DOHH2 (cell line): ENCODE data around the gene SPIRE2.

Source experiments
- H3F3A ChIP-seq: fragments of 200-600 bp; sonication (generic), shearing (Covaris generic); 2 replicates; pipeline ENCODE4 v1.6.0; 2016; ENCODE audit warnings: antibody characterized with exemption, mild to moderate bottlenecking; ENCODE audit not compliant: control insufficient read depth, insufficient read depth
- H3K27ac ChIP-seq: fragments of 200-600 bp; sonication (generic); 2 replicates; pipeline ENCODE4 v1.5.1; 2014; ENCODE audit warnings: low read depth, mild to moderate bottlenecking, low read length, moderate library complexity
- H3K27me3 ChIP-seq: fragments of 200-600 bp; sonication (generic); 2 replicates; pipeline ENCODE4 v1.6.1; 2014; ENCODE audit warnings: mild to moderate bottlenecking, low read length, mixed read lengths; ENCODE audit not compliant: control insufficient read depth
- H3K36me3 ChIP-seq: fragments of 200-600 bp; sonication (generic); 2 replicates; pipeline ENCODE4 v1.6.1; 2014; ENCODE audit warnings: mild to moderate bottlenecking, low read length, moderate library complexity, mixed read lengths; ENCODE audit not compliant: control insufficient read depth
- H3K4me1 ChIP-seq: fragments of 200-600 bp; sonication (generic); 2 replicates; pipeline ENCODE4 v1.6.1; 2014; ENCODE audit warnings: mild to moderate bottlenecking, low read length, mixed read lengths; ENCODE audit not compliant: control insufficient read depth
- H3K4me2 ChIP-seq: fragments of 200-600 bp; sonication (generic); 2 replicates; pipeline ENCODE4 v1.6.0; 2014; ENCODE audit warnings: mild to moderate bottlenecking, low read length, moderate library complexity
- H3K4me3 ChIP-seq: fragments of 200-600 bp; sonication (generic); 2 replicates; pipeline ENCODE4 v1.5.1; 2014; ENCODE audit warnings: mild to moderate bottlenecking, low read length, mixed read lengths
- H3K79me2 ChIP-seq: fragments of 200-600 bp; sonication (generic); 2 replicates; pipeline ENCODE4 v1.6.1; 2014; ENCODE audit warnings: mild to moderate bottlenecking, low read length, mixed read lengths; ENCODE audit not compliant: control insufficient read depth
- H3K9me2 ChIP-seq: fragments of 200-600 bp; sonication (generic); replicated peaks from 2 replicates; pipeline ENCODE4 v1.6.1; 2014; ENCODE audit warnings: mild to moderate bottlenecking, low read length, mixed read lengths; ENCODE audit not compliant: control insufficient read depth
- H3K9me3 ChIP-seq: fragments of 200-600 bp; sonication (generic); 2 replicates; pipeline ENCODE4 v1.6.1; 2014; ENCODE audit warnings: antibody characterized with exemption, low read length, mixed read lengths; ENCODE audit not compliant: control insufficient read depth, insufficient read depth
- H4K20me1 ChIP-seq: fragments of 200-600 bp; sonication (generic); 2 replicates; pipeline ENCODE4 v1.6.0; 2014; ENCODE audit warnings: low read depth, mild to moderate bottlenecking, antibody characterized with exemption, low read length, moderate library complexity; ENCODE audit not compliant: control insufficient read depth, insufficient read depth
- CTCF ChIP-seq: fragments of 200-600 bp; sonication (generic); IDR thresholded peaks from one replicate; pipeline ENCODE4 v1.5.1; 2014; ENCODE audit warnings: antibody characterized with exemption, mild to moderate bottlenecking, low read depth, low read length; ENCODE audit not compliant: poor library complexity, severe bottlenecking
- EZH2phosphoT487 ChIP-seq: fragments of 200-600 bp; sonication (generic); IDR thresholded peaks from 2 replicates; pipeline ENCODE4 v1.6.1; 2017; ENCODE audit warnings: borderline replicate concordance, mild to moderate bottlenecking, antibody characterized with exemption, low read length, moderate library complexity, mixed read lengths

SPIRE2 gene

DNA sequence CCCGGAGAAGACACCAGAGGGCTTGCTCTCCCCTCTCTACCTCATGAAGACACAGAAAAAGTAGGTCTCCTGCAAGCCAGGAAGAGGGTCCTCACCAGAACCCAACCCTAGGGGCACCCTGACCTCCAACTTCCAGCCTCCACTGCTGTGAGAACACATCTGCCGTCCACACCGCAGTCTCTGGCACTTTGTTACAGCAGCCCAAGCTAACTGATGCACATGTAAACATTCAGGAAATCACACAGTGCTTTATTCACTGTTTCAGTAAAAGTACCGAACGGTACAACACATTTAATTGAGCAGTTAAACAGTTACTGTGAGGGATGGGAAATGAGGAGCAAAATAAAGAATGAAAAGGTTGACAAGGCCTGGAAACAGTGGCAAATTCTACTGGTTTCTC is 30.1 kb upstream of the SPIRE2 start:
- no peaks in the 10 kb centered on the region for H3K9me2 ChIP-seq
- peaks cover 45% of the 10 kb centered on the region for H3K79me2 ChIP-seq
- no peaks in the 10 kb centered on the region for H3K4me1 ChIP-seq
- no peaks in the 10 kb centered on the region for H3K27me3 ChIP-seq
- no peaks in the 10 kb centered on the region for H3F3A ChIP-seq
- no peaks in the 10 kb centered on the region for H3K9me3 ChIP-seq
- H3K36me3 ChIP-seq = peaks cover 90% of the 10 kb centered on the region
- TF ChIP-seq EZH2phosphoT487 (no peak), CTCF (no peak)
- H4K20me1 ChIP-seq = no peaks in the 10 kb centered on the region
- no peak overlapping the region for H3K4me3 ChIP-seq
- no peak overlapping the region for H3K27ac ChIP-seq
- H3K4me2 ChIP-seq = no peak overlapping the region

- no peak overlapping the region for H3K4me3 ChIP-seq
- no peaks in the 10 kb centered on the region for H3K4me1 ChIP-seq
- peaks cover 45% of the 10 kb centered on the region for H3K79me2 ChIP-seq
- H3K9me3 ChIP-seq = no peaks in the 10 kb centered on the region
- TF ChIP-seq CTCF (no peak), EZH2phosphoT487 (no peak)
- no peaks in the 10 kb centered on the region for H3F3A ChIP-seq
- H3K27ac ChIP-seq = no peak overlapping the region
- H3K9me2 ChIP-seq = no peaks in the 10 kb centered on the region
- H3K27me3 ChIP-seq = no peaks in the 10 kb centered on the region
- H3K4me2 ChIP-seq = no peak overlapping the region
- peaks cover 89% of the 10 kb centered on the region for H3K36me3 ChIP-seq
- H4K20me1 ChIP-seq = no peaks in the 10 kb centered on the region
Observed at GRCh38 chr16:89798832-89799370, 29.4 kb upstream of the SPIRE2 start.

DNA sequence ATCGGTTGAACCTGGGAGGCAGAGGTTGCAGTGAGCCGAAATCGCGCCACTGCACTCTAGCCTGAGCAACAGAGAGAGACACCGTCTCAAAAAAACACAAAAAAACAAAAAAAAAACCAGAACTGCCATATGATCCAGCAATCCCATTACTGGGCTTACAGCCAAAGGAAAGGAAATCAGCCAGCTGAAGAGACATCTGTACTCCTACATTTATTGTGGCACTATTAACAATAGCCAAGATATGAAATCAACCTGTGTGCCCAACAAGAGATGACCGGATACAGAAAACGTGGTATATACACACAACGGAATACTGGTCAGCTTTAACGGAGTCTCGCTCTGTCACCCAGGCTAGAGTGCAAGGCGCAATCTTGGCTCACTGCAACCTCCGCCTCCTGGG is 26.5 kb upstream of the SPIRE2 start:
- Histone ChIP-seq H3K4me2 (no peak overlapping the region), H3K36me3 (peaks cover 87% of the 10 kb centered on the region), H3K4me3 (no peak overlapping the region), H3K9me3 (no peaks in the 10 kb centered on the region), H3F3A (no peaks in the 10 kb centered on the region), H3K27me3 (no peaks in the 10 kb centered on the region), H4K20me1 (no peaks in the 10 kb centered on the region), H3K79me2 (peaks cover 48% of the 10 kb centered on the region), H3K4me1 (no peaks in the 10 kb centered on the region), H3K27ac (no peak overlapping the region), H3K9me2 (no peaks in the 10 kb centered on the region)
- no peak for TF ChIP-seq CTCF
- TF ChIP-seq EZH2phosphoT487 = no peak
